Smooth muscle cell (in vitro differentiated cells): ENCODE results near the gene ATXN7L1. TPM values are rescaled to one million over a fixed set of nuclear protein-coding genes. Genes with fewer than 3 reads are reported as not detected.

ENCODE experiments used
- DNase-seq: peaks from one replicate; lab custom pipeline; 2025; ENCODE audit not compliant: unreplicated experiment; lab: John Stamatoyannopoulos, UW
- H2AFZ ChIP-seq: fragments of 200-600 bp; sonication (generic); 2 replicates; pipeline ENCODE4 v1.6.0; 2016; ENCODE audit warnings: antibody characterized with exemption, low read depth, mild to moderate bottlenecking
- H3F3A ChIP-seq: fragments of 200-600 bp; sonication (generic); 2 replicates; pipeline ENCODE4 v1.6.0; 2017; ENCODE audit warnings: antibody characterized with exemption, low read depth
- H3K27ac ChIP-seq: fragments of 200-600 bp; sonication (generic); 2 replicates; pipeline ENCODE4 v1.5.1; 2016; ENCODE audit warnings: low read depth, mild to moderate bottlenecking
- H3K27me3 ChIP-seq: fragments of 200-600 bp; sonication (generic); 2 replicates; pipeline ENCODE4 v1.6.1; 2016; ENCODE audit warnings: low read depth, mild to moderate bottlenecking
- H3K36me3 ChIP-seq: fragments of 200-600 bp; sonication (generic); 2 replicates; pipeline ENCODE4 v1.5.1; 2016; ENCODE audit warnings: low read depth
- H3K4me1 ChIP-seq: fragments of 200-600 bp; sonication (generic); 2 replicates; pipeline ENCODE4 v1.5.1; 2016; ENCODE audit warnings: low read depth
- H3K4me2 ChIP-seq: fragments of 200-600 bp; sonication (generic); 2 replicates; pipeline ENCODE4 v1.6.0; 2016; ENCODE audit warnings: mild to moderate bottlenecking
- H3K4me3 ChIP-seq: fragments of 200-600 bp; sonication (generic); 2 replicates; pipeline ENCODE4 v1.5.1; 2016; ENCODE audit warnings: mild to moderate bottlenecking
- H3K79me2 ChIP-seq: fragments of 200-600 bp; sonication (generic); 2 replicates; pipeline ENCODE4 v1.6.0; 2016; ENCODE audit warnings: low read depth, mild to moderate bottlenecking
- H3K9ac ChIP-seq: fragments of 200-600 bp; sonication (generic); 2 replicates; pipeline ENCODE4 v1.6.0; 2016; ENCODE audit warnings: low read depth
- H3K9me3 ChIP-seq: fragments of 200-600 bp; sonication (generic); replicated peaks from 2 replicates; pipeline ENCODE4 v1.5.1; 2016; ENCODE audit warnings: low read depth
- H4K20me1 ChIP-seq: fragments of 200-600 bp; sonication (generic); 2 replicates; pipeline ENCODE4 v1.6.0; 2016; ENCODE audit warnings: low read depth
- CTCF ChIP-seq: fragments of 200-600 bp; sonication (generic); IDR thresholded peaks from 2 replicates; pipeline ENCODE4 v1.5.1; 2017; ENCODE audit warnings: borderline replicate concordance, mild to moderate bottlenecking, antibody characterized with exemption; ENCODE audit not compliant: insufficient read depth, poor library complexity, severe bottlenecking
- WGBS: methylation state at CpG from one replicate; pipeline ENCODE4 v1.1.7; 2016; ENCODE audit warnings: low lambda C conversion rate; 5-methylcytosine and 5-hydroxymethylcytosine counted together
- polyA plus RNA-seq: library from polyadenylated mRNA; unstranded; fragments of >200 nt; fragmentation: Nextera tagmentation; extraction: Ambion mirVana; gene quantifications from 2 replicates; pipeline ENCODE4 v1.2.1, GENCODE V29; 2016
- total RNA-seq: library from RNA; depleted of rRNA; stranded (reverse); fragments of >200 nt; gene quantifications from 2 replicates; pipeline ENCODE4 v1.2.3, GENCODE V29; 2014

ATXN7L1 gene
- total and polyA plus RNA-seq, 2 experiments from 2014 or later, result 3.3 to 4.4 TPM

- Histone ChIP-seq H3K4me1 (peaks cover 5% of the 10 kb centered on the region), H3K27ac (no peak overlapping the region), H3F3A (peaks cover 14% of the 10 kb centered on the region), H3K4me3 (no peak overlapping the region), H3K79me2 (no peaks in the 10 kb centered on the region), H4K20me1 (peaks cover 4% of the 10 kb centered on the region), H3K4me2 (no peak overlapping the region), H3K9me3 (no peaks in the 10 kb centered on the region), H3K36me3 (no peaks in the 10 kb centered on the region), H2AFZ (no peak overlapping the region), H3K27me3 (no peaks in the 10 kb centered on the region), H3K9ac (no peak overlapping the region)
- DNase-seq, result no peak
- no peak for TF ChIP-seq CTCF
- 71% methylated on average over 4 of the region's 4 CpGs for WGBS
Measured at GRCh38 chr7:105779856-105780780, 96.3 kb downstream of the ATXN7L1 start.

GRCh38 chr7:105778956-105779355 lies 97.4 kb downstream of the ATXN7L1 start:
- Histone ChIP-seq H3K27ac (no peak overlapping the region), H3K4me2 (no peak overlapping the region), H3F3A (peaks cover 17% of the 10 kb centered on the region), H3K79me2 (no peaks in the 10 kb centered on the region), H4K20me1 (peaks cover 4% of the 10 kb centered on the region), H3K4me1 (peaks cover 5% of the 10 kb centered on the region), H2AFZ (no peak overlapping the region), H3K36me3 (no peaks in the 10 kb centered on the region), H3K9me3 (no peaks in the 10 kb centered on the region), H3K27me3 (no peaks in the 10 kb centered on the region), H3K4me3 (no peak overlapping the region), H3K9ac (no peak overlapping the region)
- no peak for DNase-seq
- TF ChIP-seq CTCF, result no peak
- 81% methylated on average over 3 of the region's 3 CpGs for WGBS

GRCh38 chr7:105776986-105777910 lies 99.2 kb downstream of the ATXN7L1 start:
- Histone ChIP-seq H3K4me2 (no peak overlapping the region), H3K36me3 (no peaks in the 10 kb centered on the region), H3K4me1 (peaks cover 13% of the 10 kb centered on the region), H3K27ac (peak overlapping the region; percentile 76), H2AFZ (no peak overlapping the region), H3K27me3 (no peaks in the 10 kb centered on the region), H4K20me1 (peaks cover 2% of the 10 kb centered on the region), H3K79me2 (no peaks in the 10 kb centered on the region), H3K4me3 (no peak overlapping the region), H3K9ac (no peak overlapping the region), H3K9me3 (no peaks in the 10 kb centered on the region), H3F3A (peaks cover 15% of the 10 kb centered on the region)
- 83% methylated on average over 11 of the region's 11 CpGs for WGBS
- TF ChIP-seq CTCF, result no peak
- no peak for DNase-seq
